SK-N-DZ (cell line): ENCODE data around the gene ART5. TPM values are rescaled to one million over a fixed set of nuclear protein-coding genes. Genes with fewer than 3 reads are reported as not detected.

Experiments
- DNase-seq: peaks from one replicate; pipeline ENCODE4 v3.0.0-alpha.2; 2015; ENCODE audit warnings: low spot score
- polyA plus RNA-seq, 2 experiments: library from polyadenylated mRNA; depleted of rRNA; stranded (reverse); fragments of >200 nt; gene quantifications; 2 replicates each; pipeline ENCODE4 v1.2.3, GENCODE V29; 2014

The ART5 gene, protein sequence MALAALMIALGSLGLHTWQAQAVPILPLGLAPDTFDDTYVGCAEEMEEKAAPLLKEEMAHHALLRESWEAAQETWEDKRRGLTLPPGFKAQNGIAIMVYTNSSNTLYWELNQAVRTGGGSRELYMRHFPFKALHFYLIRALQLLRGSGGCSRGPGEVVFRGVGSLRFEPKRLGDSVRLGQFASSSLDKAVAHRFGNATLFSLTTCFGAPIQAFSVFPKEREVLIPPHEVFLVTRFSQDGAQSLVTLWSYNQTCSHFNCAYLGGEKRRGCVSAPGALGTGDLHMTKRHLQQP
- polyA plus RNA-seq (2014; cell fraction: cytosol; rRNA removed) = 1.1 and 1.5 TPM in 2 replicates
- polyA plus RNA-seq (2014; cell fraction: nucleus; rRNA removed) = 0.81 and 4.8 TPM in 2 replicates

DNA sequence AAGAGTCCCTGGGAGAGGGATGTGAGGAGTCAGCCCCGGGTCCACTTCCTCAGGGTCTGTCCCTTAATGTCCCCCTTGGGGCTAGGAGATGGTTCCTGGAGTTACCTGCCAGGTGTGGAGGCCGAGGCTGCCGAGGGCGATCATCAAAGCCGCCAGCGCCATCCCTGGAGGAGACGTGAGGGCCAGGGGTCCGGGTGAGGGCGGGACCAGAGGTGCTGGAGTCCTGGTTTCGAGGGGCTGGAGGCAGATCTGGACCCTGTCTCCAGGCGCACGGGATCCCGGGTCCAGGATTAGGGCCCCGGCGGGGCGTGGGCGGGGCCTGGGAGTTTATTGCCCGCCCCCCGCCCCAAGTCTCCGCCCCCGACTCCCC is at the start of gene ART5:
Gene ART5, minus strand, starts transcription at position 292 of the 370 bp plus-strand sequence. Its CDS starts 130 bp downstream, at position 162.
- DNase-seq = no peak

DNA sequence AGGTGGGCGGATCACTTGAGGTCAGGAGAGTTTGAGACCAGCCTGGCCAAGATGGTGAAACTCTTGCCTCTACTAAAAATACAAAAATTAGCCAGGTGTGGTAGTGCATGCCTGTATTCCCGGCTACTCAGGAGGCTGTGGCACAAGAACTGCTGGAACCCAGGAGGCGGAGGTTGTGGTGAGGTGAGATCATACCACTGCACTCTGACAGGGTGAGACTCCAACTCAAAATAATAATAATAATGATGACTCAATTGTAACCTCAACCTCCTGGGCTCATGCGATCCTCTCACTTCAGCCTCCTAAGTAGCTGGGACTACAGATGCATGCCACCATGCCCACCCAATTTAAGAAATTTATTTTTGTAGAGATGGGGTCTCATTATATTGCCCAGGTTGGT is 45.0 kb upstream of the ART5 start:
- no peak for DNase-seq

DNA sequence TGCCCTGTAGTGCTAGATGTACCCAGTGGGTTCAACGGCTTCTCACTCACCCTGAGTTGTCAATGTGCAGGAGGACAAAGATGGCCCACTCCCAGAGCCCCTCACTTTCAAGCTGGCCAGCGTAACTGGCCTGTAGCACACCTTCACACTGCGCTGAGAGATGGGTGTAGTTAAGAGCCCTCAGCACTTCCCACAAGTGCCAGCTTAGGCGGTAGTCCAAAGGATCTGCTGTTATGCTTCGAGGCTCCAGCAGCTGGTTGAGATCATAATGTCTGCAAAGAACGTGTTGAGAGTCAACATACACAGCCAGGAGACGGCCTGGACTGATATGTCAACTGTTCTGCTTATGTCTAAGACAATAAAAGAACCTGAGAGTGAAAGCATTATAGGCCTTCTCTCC is 44.1 kb upstream of the ART5 start:
- no peak for DNase-seq

DNA sequence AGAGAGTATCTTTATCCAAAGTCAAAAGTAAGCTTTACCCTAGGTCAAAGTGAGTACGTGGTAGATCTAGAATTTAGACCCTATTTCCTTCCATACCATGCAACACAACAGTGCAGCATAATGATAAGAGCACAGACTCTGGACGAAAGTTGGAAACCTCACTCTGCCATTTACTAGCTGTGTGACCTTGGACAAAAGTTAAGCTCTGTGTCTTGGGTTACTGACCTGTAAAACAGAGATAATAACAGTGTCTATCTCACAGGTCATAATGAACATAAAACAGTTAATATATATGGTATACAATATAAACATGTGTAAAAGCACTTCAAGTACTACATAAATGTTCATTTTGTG is 43.0 kb upstream of the ART5 start:
- DNase-seq = no peak

DNA sequence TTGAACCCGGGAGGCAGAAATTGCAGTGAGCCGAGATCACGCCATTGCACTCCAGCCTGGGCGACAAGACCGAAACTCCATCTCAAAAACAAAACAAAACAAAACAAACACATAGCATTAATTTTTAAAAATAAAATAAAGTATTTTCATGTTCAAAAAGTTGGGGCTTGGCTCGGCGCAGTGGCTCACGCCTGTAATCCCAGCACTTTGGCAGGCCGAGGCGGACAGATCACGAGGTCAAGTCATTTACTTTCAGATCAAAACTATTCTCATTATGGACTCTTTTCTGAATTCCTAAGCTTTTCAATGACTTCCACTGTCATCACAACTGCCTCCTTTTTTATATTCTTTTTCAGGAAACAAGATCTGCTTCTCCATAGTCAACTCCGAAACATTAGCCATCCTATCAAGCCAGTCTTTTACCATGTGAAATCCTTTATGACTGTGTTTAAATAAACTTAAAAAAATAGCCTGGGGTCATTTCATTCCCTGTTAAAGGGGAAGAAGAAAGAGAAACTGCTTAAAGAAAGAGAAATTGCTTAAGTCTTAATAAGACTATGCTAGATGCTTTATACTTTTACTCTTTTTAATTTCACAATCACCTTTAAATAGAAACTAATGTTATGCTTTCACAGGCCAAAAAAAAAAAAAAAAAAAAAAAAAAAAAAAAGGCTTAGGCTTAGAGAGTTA is 42.5 kb upstream of the ART5 start:
- no peak for DNase-seq

DNA sequence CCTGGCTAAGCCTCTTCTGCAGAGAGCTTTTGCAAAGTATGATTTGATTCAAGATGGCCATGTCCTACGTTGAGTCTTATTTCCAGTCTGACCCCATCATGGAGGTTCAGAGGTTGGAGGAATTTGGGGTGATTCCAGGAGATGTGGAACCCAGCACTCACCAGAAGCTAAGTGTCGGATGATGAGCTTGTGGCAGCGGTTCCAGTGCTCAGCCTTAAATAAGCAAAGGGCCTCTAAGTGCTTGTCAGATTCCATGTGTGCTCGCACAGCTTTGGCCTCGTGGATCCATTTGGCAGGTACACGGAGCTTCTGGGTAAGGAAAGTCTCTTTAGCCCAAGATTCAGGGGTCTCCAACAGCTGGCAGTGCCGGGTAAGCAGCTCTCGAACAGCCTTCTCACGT is 41.2 kb upstream of the ART5 start:
- DNase-seq = no peak

DNA sequence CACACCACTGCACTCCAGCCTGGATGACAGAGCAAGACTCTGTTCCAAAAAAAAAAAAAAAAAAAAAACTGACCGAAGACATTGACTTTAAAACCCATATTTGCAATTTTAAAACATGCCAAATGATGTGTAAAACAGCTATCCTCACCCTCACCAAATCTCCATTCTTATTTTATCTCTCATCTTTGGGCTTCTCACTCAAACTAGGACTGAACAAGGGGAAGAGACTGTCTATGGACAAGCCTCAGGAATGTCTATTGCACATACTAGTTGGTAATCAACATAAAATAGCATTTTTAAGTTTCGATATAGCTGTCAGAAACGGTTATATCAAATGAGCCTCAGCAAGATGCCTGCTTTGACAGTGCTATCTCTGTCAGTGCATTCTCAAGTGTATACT is 37.3 kb upstream of the ART5 start:
- DNase-seq = no peak

DNA sequence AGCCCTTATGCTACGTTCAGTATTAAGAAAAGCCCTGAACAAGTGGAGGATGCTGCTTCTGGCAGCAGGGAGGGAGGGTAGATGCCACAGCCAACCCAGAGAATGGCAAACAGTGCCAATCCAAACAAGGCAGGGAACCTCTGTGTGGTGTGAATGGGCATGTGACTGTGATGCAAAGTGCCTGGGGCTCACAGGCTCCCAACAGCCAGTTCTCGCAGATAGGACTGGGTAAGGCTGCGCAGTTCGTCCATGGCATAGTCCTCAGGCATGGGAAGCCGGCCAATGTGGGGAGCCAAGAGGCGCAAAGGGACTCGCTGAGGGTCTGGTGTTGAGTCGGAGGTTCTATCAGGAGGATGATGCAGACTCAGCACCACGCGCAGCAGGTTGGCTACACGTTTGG is 34.2 kb upstream of the ART5 start:
- DNase-seq = no peak

DNA sequence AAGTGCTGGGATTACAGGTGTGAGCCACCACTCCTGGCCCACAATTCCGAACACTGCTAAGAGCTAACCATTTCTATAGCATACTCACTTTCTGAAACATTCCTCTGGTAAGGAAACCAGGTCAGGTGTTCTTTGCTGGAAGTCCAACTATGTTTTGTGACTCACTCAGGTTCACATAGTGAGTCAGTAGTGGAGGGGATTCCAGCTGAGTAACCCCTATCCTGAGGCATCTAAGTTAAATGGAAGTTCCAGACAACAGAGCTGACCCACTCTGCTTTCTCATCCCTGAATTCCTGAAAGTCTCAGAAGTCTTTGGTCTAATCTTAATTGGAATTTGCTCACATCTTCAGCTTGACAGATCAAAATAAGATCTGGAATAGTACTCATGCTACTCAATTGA is 32.4 kb upstream of the ART5 start:
- no peak for DNase-seq

DNA sequence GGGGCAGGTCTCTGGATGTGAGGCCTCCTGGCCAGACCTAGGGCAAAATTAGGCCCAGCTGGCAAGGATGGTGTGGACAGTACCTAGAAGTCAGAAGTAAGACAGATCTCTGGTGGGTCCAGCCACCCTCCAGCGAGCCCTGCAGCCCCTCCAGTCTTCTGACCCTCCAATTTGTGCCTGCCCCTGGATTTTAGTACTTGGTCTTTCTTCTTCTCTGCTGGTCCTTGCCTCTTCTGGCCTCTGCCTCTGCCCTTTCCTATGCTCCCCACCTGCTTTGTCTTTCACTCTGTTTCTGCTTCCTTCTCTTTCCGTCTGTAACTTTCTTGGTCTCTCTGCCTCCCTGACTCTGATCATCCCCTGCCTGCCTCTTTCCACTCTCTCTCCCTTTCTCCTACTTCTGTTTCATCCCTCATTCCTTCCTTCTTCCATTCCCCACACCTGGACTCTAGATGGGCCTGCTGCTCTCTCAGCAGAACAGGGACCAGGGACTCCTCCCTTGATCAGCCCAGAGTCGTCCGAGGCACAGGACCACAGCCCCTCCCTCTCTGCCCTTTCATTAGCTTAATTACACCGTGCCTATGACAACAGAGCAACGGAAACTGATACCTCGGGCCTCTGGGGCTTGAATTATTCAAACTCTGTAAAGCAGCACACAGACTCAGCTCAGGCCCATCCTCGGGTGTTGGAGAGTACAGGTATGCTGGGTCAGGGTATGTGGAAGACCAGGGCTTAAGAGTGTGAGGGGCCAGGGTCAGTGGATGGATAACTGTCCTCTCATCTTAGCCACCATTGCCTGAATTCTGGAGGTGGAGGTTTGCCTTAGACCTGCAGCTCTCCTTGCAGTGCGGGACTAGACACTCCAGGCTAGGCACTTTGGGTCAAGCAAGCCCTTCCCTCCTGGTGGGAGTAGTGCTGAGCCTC is 29.8 kb upstream of the ART5 start, which contains the start of gene CHRNA10:
Gene CHRNA10, minus strand, starts transcription at position 51 of the 921 bp plus-strand sequence. CDS start 72 bp downstream, outside the sequence.
- DNase-seq = no peak

DNA sequence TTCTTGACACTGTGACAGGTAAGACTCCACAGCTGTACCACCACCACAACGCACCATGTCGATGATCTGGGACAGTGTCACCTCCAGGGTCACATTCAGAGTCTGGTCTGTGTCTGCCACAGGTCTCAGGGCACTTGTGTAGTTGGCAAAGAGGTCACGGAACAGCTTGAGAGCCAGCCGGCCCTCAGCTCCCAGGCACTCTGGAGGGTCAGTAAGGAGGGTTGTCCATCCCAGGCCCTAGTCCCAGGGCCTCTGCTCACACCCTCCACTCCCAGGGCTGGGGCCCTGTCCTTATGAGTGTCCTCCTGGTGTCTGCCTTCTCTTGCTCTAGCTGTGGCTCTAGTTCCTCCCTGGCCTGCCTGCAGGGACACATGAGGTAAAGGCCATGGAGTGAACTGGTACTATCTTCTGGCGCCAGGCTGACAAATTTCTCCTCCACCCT is 28.0 kb upstream of the ART5 start:
- no peak for DNase-seq

DNA sequence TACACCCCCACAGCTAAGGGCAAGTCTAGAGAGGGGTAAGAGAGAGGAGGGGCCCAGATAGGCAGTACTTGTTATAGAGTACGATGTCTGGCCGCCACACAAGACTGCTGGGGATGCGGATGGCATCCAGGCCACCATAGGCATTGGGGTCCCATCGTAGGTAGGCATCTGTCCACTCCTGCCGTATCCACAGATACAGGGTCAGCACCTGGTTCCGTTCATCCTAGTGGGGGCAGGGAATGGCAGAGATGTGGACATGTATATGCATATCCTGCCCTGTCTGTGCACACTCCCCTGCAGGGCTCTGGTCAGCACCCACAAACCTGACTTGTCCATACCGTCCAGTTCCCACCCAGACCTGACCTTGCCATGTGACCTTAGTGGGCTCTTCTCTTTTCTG is 27.3 kb upstream of the ART5 start:
- DNase-seq = no peak

DNA sequence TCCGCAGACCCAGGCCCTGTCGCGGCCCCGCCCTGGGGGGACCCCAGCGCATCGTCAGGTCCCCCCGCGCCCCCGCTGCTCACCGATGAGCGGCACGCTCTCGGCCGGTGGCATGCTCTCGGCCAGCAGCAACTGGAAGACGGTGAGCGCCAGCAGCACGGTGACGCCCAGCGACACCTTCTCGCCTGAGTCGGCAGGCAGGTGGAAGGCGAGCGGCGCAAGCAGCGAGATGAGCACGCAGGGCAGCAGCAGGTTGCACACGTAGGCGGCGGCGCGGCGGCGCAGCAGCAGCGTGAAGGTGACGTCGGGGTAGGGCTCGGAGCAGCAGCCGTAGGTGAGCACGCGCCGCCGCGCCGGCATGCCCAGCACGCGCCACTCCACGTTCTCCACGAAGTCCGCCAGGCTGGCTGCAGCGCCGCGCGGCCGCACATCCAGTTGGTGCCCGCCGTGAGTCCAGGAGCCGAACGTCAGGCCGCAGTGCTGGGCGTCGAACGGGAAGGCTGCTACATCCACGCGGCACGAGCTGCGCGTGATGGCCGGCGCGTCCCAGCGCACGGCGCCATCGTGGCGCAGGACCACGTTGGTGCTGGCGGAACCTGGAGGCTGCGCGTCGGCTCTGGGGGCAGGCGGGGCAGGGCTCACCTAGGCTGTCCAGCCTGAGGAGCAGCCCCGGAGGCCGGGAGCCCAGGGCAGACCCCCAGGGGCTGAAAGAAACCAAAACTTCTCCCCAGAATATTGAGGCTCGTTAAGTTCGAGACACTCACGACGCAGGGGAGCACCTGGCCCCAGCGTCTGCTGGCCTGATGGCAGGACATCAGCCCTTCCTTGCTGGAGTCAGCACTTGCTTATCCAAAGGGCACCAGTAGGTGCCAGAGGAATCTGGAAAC is 25.6 kb upstream of the ART5 start:
- no peak for DNase-seq

DNA sequence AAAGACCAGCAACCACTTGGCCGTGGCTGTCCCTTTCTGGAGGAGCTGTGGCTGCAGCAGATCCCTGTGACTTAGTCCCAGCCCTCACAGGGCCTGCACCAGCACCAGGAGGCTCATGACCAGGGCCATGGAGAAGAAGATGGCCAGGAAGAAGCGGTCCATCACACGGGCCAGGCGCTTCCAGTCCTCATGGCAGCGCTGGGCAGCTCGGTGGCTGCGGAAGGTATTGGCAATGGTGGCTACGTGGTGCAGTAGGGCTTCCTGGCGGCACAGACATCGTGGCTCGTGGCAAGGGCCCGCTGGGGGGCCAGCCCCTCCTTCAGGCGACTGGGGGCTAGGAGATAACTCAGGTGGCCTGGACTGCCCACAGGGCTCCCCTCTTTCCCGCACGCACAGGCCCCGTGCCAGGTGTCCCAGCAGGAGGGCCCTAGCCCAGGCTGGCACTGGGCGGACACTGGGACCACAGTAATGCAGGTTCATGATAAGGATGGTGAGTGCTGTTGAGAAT is 24.3 kb upstream of the ART5 start:
- DNase-seq = no peak

DNA sequence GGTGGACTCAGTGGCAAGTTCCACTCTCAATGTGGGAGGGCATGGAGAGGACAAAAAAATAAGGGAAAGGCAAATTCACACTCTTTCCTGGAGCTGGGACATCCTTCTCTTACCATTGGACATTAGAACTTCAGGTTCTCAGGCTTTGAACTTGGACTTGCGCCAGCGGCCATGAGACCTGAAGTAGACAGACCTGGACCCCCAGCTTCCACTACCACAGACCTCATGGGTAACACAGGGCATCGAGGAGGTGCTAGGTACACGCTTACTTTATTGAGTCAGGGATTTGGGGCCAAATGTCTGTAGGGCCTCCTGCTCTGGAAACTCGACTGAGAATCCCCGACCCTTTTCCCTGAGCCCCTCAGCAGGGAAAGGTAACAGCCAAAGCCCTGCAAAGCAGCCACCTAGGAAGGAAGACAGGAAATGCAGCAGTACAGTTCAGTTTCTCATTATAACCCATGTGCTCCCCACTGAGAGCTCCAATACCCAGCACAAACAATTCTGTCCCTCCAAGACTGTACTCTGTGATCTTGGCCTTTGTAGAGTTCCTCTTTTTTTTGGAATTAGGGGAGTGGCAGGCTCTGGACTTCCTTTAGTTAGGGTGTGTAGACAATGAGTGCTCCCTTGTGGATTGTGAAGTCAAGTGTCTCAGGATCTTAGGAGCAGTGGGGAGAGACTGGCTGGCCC is 23.7 kb upstream of the ART5 start:
- DNase-seq = no peak

DNA sequence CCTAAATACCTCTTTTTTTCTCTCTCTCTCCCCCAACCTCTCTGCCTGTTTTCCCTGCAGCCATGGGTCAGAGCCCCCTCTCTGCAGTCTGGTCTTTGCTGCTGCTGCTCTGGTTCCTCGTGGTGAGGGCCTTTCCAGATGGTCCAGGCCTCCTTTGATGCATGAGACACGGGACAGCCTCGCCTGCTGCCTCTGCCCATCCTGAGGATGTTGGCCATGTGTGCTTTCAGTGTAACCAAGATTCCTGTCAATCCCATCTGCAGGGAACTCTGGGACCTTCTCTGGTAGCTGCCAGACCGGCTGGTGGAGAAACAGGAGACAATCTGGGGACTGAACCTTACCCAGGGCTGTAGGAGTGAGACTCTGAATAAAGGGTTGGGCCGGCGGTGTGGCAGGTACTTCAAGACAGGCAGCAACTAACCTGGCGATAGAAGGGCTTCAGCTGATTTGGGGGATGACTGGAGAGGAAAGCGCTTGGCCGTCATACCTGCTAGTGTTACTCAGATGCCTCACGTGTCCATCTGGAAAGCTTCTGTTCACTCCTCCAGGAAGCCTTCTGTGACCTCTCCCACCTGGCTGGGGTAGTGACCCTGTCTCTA is 22.3 kb upstream of the ART5 start:
- no peak for DNase-seq

DNA sequence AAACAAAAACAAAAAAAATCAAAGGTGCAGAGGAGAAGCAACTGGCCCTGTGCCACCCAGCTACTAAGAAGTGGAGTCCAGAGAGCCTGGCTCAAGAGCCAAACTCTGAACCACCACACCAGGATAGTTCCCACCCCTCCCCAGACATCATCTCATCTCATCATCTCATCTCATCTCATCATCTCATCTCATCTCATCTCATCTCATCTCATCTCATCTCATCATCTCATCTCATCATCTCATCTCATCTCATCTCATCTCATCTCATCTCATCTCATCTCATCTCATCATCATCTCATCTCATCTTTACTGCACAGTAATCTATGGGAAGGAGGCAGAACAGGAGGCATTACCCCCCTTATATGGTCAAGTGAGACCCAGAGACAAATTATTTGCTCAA is 21.1 kb upstream of the ART5 start:
- no peak for DNase-seq

DNA sequence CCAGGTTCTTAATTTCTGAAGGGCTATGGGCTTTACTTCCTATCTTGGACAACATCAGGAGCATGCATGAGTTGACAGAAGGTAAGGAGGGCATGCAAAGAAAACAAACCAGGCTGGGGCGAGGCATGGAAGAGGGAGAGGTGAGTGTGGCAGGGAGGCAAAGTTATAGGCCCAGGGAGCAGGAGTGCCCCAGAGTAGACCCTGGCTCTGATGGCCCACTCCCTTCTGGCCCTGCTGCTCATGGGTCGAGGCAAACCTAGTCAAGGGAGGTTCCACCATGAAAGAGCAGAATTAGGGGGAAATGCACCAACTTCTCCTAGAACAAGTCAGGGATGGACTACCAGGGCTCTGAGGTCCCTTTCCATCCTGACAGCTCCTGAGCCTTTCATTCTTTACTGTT is 19.2 kb upstream of the ART5 start:
- DNase-seq = no peak

DNA sequence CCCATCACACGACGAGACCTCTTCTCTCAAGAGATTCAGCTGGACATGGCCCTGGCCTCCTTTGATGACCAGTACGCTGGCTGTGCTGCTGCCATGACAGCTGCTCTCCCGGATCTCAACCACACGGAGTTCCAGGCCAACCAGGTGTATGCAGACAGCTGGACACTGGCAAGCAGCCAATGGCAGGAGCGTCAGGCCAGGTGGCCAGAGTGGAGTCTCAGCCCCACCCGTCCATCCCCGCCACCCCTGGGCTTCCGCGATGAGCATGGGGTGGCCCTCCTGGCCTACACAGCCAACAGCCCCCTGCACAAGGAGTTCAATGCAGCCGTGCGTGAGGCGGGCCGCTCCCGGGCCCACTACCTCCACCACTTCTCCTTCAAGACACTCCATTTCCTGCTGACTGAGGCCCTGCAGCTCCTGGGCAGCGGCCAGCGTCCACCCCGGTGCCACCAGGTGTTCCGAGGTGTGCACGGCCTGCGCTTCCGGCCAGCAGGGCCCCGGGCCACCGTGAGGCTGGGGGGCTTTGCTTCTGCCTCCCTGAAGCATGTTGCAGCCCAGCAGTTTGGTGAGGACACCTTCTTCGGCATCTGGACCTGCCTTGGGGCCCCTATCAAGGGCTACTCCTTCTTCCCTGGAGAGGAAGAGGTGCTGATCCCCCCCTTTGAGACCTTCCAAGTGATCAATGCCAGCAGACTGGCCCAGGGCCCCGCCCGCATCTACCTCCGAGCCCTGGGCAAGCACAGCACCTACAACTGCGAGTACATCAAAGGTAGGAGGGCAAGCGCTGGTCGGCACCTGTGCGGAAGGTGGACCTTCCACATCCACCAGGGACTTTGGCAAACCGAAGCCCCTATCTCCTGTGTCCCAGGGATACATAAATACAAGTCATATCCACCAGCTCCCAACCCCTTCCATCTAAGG is 18.1 kb upstream of the ART5 start:
- no peak for DNase-seq
